HL-60 (cell line): ENCODE results near the gene OSBPL2.

ENCODE experiments used
- CTCF ChIP-seq: IDR thresholded peaks from one replicate; pipeline ENCODE4 v1.5.1; 2011; ENCODE audit warnings: low read length, control low read depth, inconsistent platforms; ENCODE audit not compliant: insufficient read depth
- GABPA ChIP-seq: IDR thresholded peaks from 2 replicates; pipeline ENCODE4 v1.6.1; 2012; ENCODE audit warnings: low read depth
- POLR2AphosphoS5 ChIP-seq: IDR thresholded peaks from 2 replicates; pipeline ENCODE4 v1.6.1; 2012; ENCODE audit warnings: low read depth
- REST ChIP-seq: IDR thresholded peaks from 2 replicates; pipeline ENCODE4 v1.6.1; 2012; ENCODE audit warnings: low read depth; ENCODE audit not compliant: insufficient replicate concordance

DNA sequence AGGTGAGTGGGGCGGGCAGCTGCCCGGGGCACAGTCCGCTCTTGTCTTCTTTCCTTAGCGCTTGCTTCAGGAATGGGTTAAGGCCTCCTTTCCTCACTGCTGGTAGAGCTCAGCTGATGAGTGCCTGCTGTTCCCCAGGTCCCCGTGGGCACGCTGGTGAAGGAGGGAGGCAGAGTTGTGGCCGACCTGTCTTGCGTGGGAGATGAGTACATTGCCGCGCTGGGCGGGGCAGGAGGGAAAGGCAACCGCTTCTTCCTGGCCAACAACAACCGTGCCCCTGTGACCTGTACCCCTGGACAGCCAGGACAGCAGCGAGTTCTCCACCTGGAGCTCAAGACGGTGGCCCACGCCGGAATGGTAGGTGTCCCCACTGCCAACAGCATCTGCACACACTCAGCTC lies 39.8 kb upstream of the OSBPL2 start:
- no peak for TF ChIP-seq CTCF
- TF ChIP-seq REST, result no peak
- TF ChIP-seq GABPA, result no peak
- no peak for TF ChIP-seq POLR2AphosphoS5
